ENCODE data around the gene TCP1. TPM values are rescaled to one million over a fixed set of nuclear protein-coding genes. Genes with fewer than 3 reads are reported as not detected.
"Not testable (repeated sequence)": the region's sequence is repeated elsewhere in the genome, so short reads cannot be mapped to it uniquely, and the experiment has no call there.

TCP1 gene
- total RNA-seq, 1 donor from 2014 or later: 112 TPM

- Histone ChIP-seq H3K27me3 (ENCODE audit: low read depth) (no peaks in the 10 kb centered on the region), H3K4me3 (no peak overlapping the region), H3K27ac (no peak overlapping the region), H3K4me1 (no peaks in the 10 kb centered on the region), H3K36me3 (no peaks in the 10 kb centered on the region), H3K9me3 (no peaks in the 10 kb centered on the region)
- no peak for ATAC-seq
- TF ChIP-seq, protein P1, sequence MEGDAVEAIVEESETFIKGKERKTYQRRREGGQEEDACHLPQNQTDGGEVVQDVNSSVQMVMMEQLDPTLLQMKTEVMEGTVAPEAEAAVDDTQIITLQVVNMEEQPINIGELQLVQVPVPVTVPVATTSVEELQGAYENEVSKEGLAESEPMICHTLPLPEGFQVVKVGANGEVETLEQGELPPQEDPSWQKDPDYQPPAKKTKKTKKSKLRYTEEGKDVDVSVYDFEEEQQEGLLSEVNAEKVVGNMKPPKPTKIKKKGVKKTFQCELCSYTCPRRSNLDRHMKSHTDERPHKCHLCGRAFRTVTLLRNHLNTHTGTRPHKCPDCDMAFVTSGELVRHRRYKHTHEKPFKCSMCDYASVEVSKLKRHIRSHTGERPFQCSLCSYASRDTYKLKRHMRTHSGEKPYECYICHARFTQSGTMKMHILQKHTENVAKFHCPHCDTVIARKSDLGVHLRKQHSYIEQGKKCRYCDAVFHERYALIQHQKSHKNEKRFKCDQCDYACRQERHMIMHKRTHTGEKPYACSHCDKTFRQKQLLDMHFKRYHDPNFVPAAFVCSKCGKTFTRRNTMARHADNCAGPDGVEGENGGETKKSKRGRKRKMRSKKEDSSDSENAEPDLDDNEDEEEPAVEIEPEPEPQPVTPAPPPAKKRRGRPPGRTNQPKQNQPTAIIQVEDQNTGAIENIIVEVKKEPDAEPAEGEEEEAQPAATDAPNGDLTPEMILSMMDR (IDR thresholded peaks at IDR 0.05): no peak
- no peak for DNase-seq
- intact Hi-C loops (cut with DNase I): no loop called here
These were observed 16.1 kb upstream of the TCP1 start for GRCh38 chr6:159805440-159806020.

DNA sequence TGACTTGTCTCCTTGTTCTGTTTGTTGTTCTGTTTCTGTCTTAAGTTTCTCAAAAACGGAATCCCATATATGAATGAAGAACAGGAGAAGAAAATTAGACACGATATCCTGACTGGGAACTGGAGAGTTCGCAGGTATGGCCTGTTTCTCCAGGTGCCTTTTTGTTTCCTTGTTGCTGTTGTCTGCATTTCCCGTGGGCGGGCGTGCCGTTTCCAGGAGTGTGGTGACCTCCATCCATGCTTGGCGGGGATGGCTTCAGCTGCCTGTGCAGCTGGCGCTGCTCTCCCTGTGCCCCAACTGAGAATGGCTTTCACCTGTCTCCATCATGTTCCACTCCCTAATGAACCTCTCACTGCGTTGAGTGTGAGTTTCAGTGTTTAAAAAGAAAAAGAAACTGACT lies 15.1 kb upstream of the TCP1 start:
- intact Hi-C loops (cut with DNase I): no loop called here
- DNase-seq (peak; percentile 14), ATAC-seq (no peak)
- H3K4me3 ChIP-seq: no peak overlapping the region
- H3K27ac ChIP-seq: no peak overlapping the region
- H3K4me1 ChIP-seq: no peaks in the 10 kb centered on the region
- no peaks in the 10 kb centered on the region for H3K27me3 ChIP-seq (ENCODE audit: low read depth)
- H3K9me3 ChIP-seq: no peaks in the 10 kb centered on the region
- TF ChIP-seq, protein P1 (IDR thresholded peaks at IDR 0.05): no peak
- H3K36me3 ChIP-seq: peaks cover 6% of the 10 kb centered on the region

DNA sequence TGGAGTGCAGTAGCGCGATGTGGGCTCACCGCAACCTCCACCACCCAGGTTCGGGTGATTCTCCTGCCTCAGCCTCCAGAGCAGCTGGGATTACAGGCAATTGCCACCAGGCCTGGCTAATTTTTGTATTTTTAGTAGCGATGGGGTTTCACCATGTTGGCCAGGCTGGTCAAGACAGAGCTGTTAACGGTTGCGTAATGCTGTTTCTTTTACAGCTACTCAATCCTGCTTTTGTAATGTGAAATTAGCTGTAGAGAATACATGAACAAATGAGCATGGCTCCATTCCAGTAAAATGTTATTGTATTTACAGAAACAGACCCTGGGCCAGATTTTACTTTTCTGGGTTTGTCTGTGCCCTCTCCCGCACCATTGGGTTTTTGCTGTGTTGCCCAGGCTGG lies 12.5 kb upstream of the TCP1 start:
- peak in 1 of 2 donors; percentile 39 for ATAC-seq

GRCh38 chr6:159800141-159800865 lies 10.9 kb upstream of the TCP1 start, which contains the start of gene PNLDC1:
Gene PNLDC1 (plus strand): TSS chr6:159800276. CDS start chr6:159800308, 32 bp downstream.
- no peak for ATAC-seq
- intact Hi-C loops (cut with DNase I): no loop called here
- no peaks in the 10 kb centered on the region for H3K9me3 ChIP-seq
- no peak within 1 kb of the TSS for H3K4me3 ChIP-seq
- no peaks in the 10 kb centered on the region for H3K4me1 ChIP-seq
- peaks cover 44% of the 10 kb centered on the region for H3K36me3 ChIP-seq
- TF ChIP-seq, protein P1 (IDR thresholded peaks at IDR 0.05): no peak
- no peaks in the 10 kb centered on the region for H3K27me3 ChIP-seq (ENCODE audit: low read depth)
- DNase-seq: no peak
- no peak within 1 kb of the TSS for H3K27ac ChIP-seq

More for the DNA sequence above, 12.5 kb upstream of the TCP1 start:
- Histone ChIP-seq H3K9me3 (no peaks in the 10 kb centered on the region), H3K36me3 (peaks cover 32% of the 10 kb centered on the region), H3K27me3 (ENCODE audit: low read depth) (no peaks in the 10 kb centered on the region), H3K27ac (no peak overlapping the region), H3K4me3 (no peak overlapping the region), H3K4me1 (no peaks in the 10 kb centered on the region)
- no peak for DNase-seq
- TF ChIP-seq, protein P1 (IDR thresholded peaks at IDR 0.05): no peak
- intact Hi-C loops (cut with DNase I): no loop called here

GRCh38 chr6:159797554-159797953 lies 8.2 kb upstream of the TCP1 start:
- TF ChIP-seq, protein P1 (IDR thresholded peaks at IDR 0.05): no peak
- ATAC-seq: no peak
- no peaks in the 10 kb centered on the region for H3K27me3 ChIP-seq (ENCODE audit: low read depth)
- intact Hi-C loops (cut with DNase I): no loop called here
- no peak overlapping the region for H3K4me3 ChIP-seq
- no peak for DNase-seq
- H3K9me3 ChIP-seq: no peaks in the 10 kb centered on the region
- no peak overlapping the region for H3K27ac ChIP-seq
- H3K4me1 ChIP-seq: peaks cover 3% of the 10 kb centered on the region
- peaks cover 69% of the 10 kb centered on the region for H3K36me3 ChIP-seq

DNA sequence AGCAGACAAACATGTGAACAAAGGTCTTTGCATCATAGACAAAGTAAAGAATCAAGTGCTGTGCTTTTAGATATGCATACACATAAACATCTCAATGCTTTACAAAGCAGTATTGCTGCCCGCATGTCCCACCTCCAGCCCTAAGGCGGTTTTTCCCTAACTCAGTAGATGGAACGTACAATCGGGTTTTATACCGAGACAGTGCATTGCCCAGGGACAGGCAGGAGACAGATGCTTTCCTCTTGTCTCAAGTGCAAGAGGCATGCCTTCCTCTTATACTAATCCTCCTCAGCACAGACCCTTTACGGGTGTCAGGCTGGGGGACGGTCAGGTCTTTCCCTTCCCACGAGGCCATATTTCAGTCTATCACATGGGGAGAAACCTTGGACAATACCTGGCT lies 5.6 kb upstream of the TCP1 start:
- H3K27me3 ChIP-seq (ENCODE audit: low read depth); ATAC-seq; H3K9me3 ChIP-seq; H3K4me3 ChIP-seq; DNase-seq; intact Hi-C loops (cut with DNase I): not testable (repeated sequence)
- peaks cover 19% of the 10 kb centered on the region for H3K4me1 ChIP-seq
- H3K27ac ChIP-seq: peak overlapping the region; percentile 61
- peaks cover 70% of the 10 kb centered on the region for H3K36me3 ChIP-seq

All from lower lobe of right lung (tissue), 2 donors.